Vagina (tissue), 2 donors: ENCODE results near the gene AREG. TPM values are rescaled to one million over a fixed set of nuclear protein-coding genes. Genes with fewer than 3 reads are reported as not detected.
"Not testable (repeated sequence)": the region's sequence is repeated elsewhere in the genome, so short reads cannot be mapped to it uniquely, and the experiment has no call there.

Source experiments
- DNase-seq, 2 donors: peaks; one replicate each; pipeline ENCODE4 v3.0.0-alpha.2; 2017; ENCODE audit errors: extremely low spot score in 2 of 2
- H3K27ac ChIP-seq: fragments of 200-600 bp; sonication (generic); one replicate; pipeline ENCODE4 v1.5.1; 2019
- H3K27me3 ChIP-seq: fragments of 200-600 bp; sonication (generic); one replicate; pipeline ENCODE4 v1.5.1; 2019
- H3K36me3 ChIP-seq, 2 donors: fragments of 200-600 bp; sonication (generic); one replicate each; pipeline ENCODE4 v1.5.1; 2017 to 2019
- H3K4me1 ChIP-seq: fragments of 200-600 bp; sonication (generic); one replicate; pipeline ENCODE4 v1.5.1; 2019
- H3K4me3 ChIP-seq, 2 donors: fragments of 200-600 bp; sonication (generic); 1 replicate in 1 of 2; 2 replicates in 1 of 2; pipeline ENCODE4 v1.5.1; 2016 to 2019
- H3K9me3 ChIP-seq: fragments of 200-600 bp; sonication (generic); one replicate; pipeline ENCODE4 v1.5.1; 2019
- CTCF ChIP-seq, 3 experiments: fragments of 450-650 bp in 2 of 3; fragments of 200-600 bp in 1 of 3; sonication (generic) in 1 of 3; IDR thresholded peaks; one replicate each; pipeline ENCODE4 v1.5.1; 2017 to 2019; ENCODE audit warnings: antibody characterized with exemption in 3 of 3, mild to moderate bottlenecking in 2 of 3, moderate library complexity in 2 of 3
- POLR2A ChIP-seq, 2 donors: fragments of 450-650 bp; IDR thresholded peaks; one replicate each; pipeline ENCODE4 v1.6.1; 2017; ENCODE audit warnings: antibody characterized with exemption in 2 of 2, mild to moderate bottlenecking in 2 of 2, moderate library complexity in 2 of 2
- POLR2AphosphoS5 ChIP-seq, 2 donors: sonication (generic); formaldehyde crosslinking; IDR thresholded peaks; one replicate each; pipeline ENCODE4 v1.9.0; 2017; ENCODE audit warnings: antibody characterized with exemption in 2 of 2, mild to moderate bottlenecking in 2 of 2, low read depth in 1 of 2; ENCODE audit not compliant: insufficient read depth in 1 of 2
- intact Hi-C: fragments of 100-400 bp; cut with DNase I; formaldehyde crosslinking; loops from one replicate; pipeline ENCODE4 v1.15.1; 2023
- total RNA-seq: library from RNA; depleted of rRNA; stranded (reverse); fragments of >200 nt; gene quantifications from one replicate; pipeline ENCODE4 v1.2.3, GENCODE V29; 2016

AREG gene
- total RNA-seq: 16.9 TPM

- TF ChIP-seq CTCF (IDR thresholded peaks at IDR 0.05): peak in 2 of 3 experiments; percentile 10 to 15
- peak; percentile 24 to 85 for TF ChIP-seq POLR2AphosphoS5 (IDR thresholded peaks at IDR 0.05; ENCODE audit: insufficient read depth in 1 of 2, low read depth in 1 of 2)
- peak in 1 of 2 donors; percentile 60 for TF ChIP-seq POLR2A (IDR thresholded peaks at IDR 0.05)
- H3K4me3 ChIP-seq: peak within 1 kb of the TSS; percentile 51 to 52
- no peak for DNase-seq
- intact Hi-C loops: no loop called here
- peak within 1 kb of the TSS; percentile 76 for H3K27ac ChIP-seq
- no peaks in the 10 kb centered on the region for H3K27me3 ChIP-seq
- H3K36me3 ChIP-seq: no peaks in the 10 kb centered on the region
- H3K4me1 ChIP-seq: no peaks in the 10 kb centered on the region
- H3K9me3 ChIP-seq: no peaks in the 10 kb centered on the region
Measured at GRCh38 chr4:74444891-74445642, at the start of gene AREG. Gene AREG (plus strand): TSS chr4:74445136. CDS start chr4:74445346, 210 bp downstream.

- no peak overlapping the region for H3K27ac ChIP-seq
- intact Hi-C loops: no loop called here
- TF ChIP-seq POLR2A (IDR thresholded peaks at IDR 0.05) (no peak), CTCF (IDR thresholded peaks at IDR 0.05) (no peak), POLR2AphosphoS5 (IDR thresholded peaks at IDR 0.05; ENCODE audit: insufficient read depth in 1 of 2, low read depth in 1 of 2) (no peak)
Measured at GRCh38 chr4:74395633-74396032, 49.3 kb upstream of the AREG start.

GRCh38 chr4:74397748-74398426 is 47.0 kb upstream of the AREG start:
- DNase-seq: no peak
- no peaks in the 10 kb centered on the region for H3K9me3 ChIP-seq
- TF ChIP-seq CTCF (IDR thresholded peaks at IDR 0.05) (no peak), POLR2AphosphoS5 (IDR thresholded peaks at IDR 0.05; ENCODE audit: insufficient read depth in 1 of 2, low read depth in 1 of 2) (no peak), POLR2A (IDR thresholded peaks at IDR 0.05) (no peak)
- H3K36me3 ChIP-seq: no peaks in the 10 kb centered on the region
- intact Hi-C loops: no loop called here
- H3K4me1 ChIP-seq: no peaks in the 10 kb centered on the region
- H3K4me3 ChIP-seq: peak overlapping the region; percentile 1 to 15
- no peak overlapping the region for H3K27ac ChIP-seq
- no peaks in the 10 kb centered on the region for H3K27me3 ChIP-seq

More at GRCh38 chr4:74395633-74396032, 49.3 kb upstream of the AREG start:
- no peak overlapping the region for H3K4me3 ChIP-seq
- DNase-seq: no peak
- H3K9me3 ChIP-seq: no peaks in the 10 kb centered on the region
- no peaks in the 10 kb centered on the region for H3K4me1 ChIP-seq
- H3K36me3 ChIP-seq: no peaks in the 10 kb centered on the region
- no peaks in the 10 kb centered on the region for H3K27me3 ChIP-seq

GRCh38 chr4:74398894-74399589 is 45.9 kb upstream of the AREG start:
- H3K4me3 ChIP-seq, intact Hi-C loops, H3K27ac ChIP-seq: not testable (repeated sequence)

GRCh38 chr4:74400395-74400794 is 44.5 kb upstream of the AREG start:
- H3K36me3 ChIP-seq: no peaks in the 10 kb centered on the region
- no peak overlapping the region for H3K27ac ChIP-seq
- H3K27me3 ChIP-seq: no peaks in the 10 kb centered on the region
- no peak for DNase-seq
- no peak for TF ChIP-seq CTCF (IDR thresholded peaks at IDR 0.05)
- TF ChIP-seq POLR2A (IDR thresholded peaks at IDR 0.05): no peak
- no peaks in the 10 kb centered on the region for H3K4me1 ChIP-seq
- H3K4me3 ChIP-seq: no peak overlapping the region
- no peaks in the 10 kb centered on the region for H3K9me3 ChIP-seq
- intact Hi-C loops: no loop called here

More at GRCh38 chr4:74398894-74399589, 45.9 kb upstream of the AREG start:
- not testable (repeated sequence) for H3K9me3 ChIP-seq, H3K36me3 ChIP-seq, H3K27me3 ChIP-seq, DNase-seq, H3K4me1 ChIP-seq
